A673 (cell line): ENCODE data around the gene GUCY2F.

Experiments
- EZH2 ChIP-seq: fragments of 200-600 bp; sonication (generic); IDR thresholded peaks from 2 replicates; pipeline ENCODE4 v1.6.1; 2017; ENCODE audit warnings: borderline replicate concordance, low read depth, mild to moderate bottlenecking, mixed read lengths, antibody characterized with exemption, low read length; ENCODE audit not compliant: poor library complexity, severe bottlenecking
- TF ChIP-seq, protein P1 (sequence below): fragments of 300-800, 200-600 bp; sonication (generic); conservative IDR thresholded peaks from 2 replicates; pipeline ENCODE4 v1.5.1; 2017; ENCODE audit warnings: low read depth, mild to moderate bottlenecking, antibody characterized with exemption, low read length, moderate library complexity, mixed read lengths

DNA sequence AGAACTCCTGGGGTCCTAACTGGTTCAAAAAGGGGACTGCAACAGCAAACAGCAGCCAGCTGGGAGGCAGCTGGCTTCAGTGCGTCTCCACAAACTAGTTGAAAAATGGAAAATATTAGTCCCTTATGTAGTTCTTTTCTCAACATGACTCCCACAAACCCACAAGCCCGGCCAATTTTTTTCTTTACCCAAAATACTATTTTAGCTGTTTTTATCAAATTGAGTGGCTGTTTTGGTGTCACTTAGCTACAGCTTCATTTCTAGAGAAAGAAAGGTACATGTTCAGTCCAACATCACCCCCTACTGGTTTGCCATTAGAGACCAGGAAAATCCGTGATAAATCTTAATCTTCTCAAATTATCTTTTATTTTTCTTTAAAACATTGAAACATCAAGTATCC, 97.2 kb downstream of the GUCY2F start:
- TF ChIP-seq, protein P1, sequence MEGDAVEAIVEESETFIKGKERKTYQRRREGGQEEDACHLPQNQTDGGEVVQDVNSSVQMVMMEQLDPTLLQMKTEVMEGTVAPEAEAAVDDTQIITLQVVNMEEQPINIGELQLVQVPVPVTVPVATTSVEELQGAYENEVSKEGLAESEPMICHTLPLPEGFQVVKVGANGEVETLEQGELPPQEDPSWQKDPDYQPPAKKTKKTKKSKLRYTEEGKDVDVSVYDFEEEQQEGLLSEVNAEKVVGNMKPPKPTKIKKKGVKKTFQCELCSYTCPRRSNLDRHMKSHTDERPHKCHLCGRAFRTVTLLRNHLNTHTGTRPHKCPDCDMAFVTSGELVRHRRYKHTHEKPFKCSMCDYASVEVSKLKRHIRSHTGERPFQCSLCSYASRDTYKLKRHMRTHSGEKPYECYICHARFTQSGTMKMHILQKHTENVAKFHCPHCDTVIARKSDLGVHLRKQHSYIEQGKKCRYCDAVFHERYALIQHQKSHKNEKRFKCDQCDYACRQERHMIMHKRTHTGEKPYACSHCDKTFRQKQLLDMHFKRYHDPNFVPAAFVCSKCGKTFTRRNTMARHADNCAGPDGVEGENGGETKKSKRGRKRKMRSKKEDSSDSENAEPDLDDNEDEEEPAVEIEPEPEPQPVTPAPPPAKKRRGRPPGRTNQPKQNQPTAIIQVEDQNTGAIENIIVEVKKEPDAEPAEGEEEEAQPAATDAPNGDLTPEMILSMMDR: peak; percentile 59
- TF ChIP-seq EZH2: no peak
